GM19467 (cell line): ENCODE results near the gene KNDC1.
"Not testable (repeated sequence)": the region's sequence is repeated elsewhere in the genome, so short reads cannot be mapped to it uniquely, and the experiment has no call there.

Source experiments
- ATAC-seq: cut with Tn5 transposase; IDR thresholded peaks from one replicate; pipeline ENCODE4 v1.9.1; 2021; ENCODE audit warnings: mild to moderate bottlenecking, moderate library complexity; ENCODE audit not compliant: unreplicated experiment

Gene KNDC1

GRCh38 chr10:133174689-133175263 lies 14.8 kb downstream of the KNDC1 start:
- no peak for ATAC-seq

GRCh38 chr10:133175624-133176023 lies 15.6 kb downstream of the KNDC1 start:
- not testable (repeated sequence) for ATAC-seq

- ATAC-seq: no peak
Observed at GRCh38 chr10:133176546-133176945, 16.5 kb downstream of the KNDC1 start.

GRCh38 chr10:133177380-133178157 lies 17.6 kb downstream of the KNDC1 start:
- ATAC-seq: no peak

- ATAC-seq: no peak
Observed at GRCh38 chr10:133178357-133179127, 18.5 kb downstream of the KNDC1 start.

- ATAC-seq: no peak
Observed at GRCh38 chr10:133179128-133179520, 19.1 kb downstream of the KNDC1 start.

- ATAC-seq: no peak
Observed at GRCh38 chr10:133179651-133180050, 19.6 kb downstream of the KNDC1 start.

- ATAC-seq: no peak
Observed at GRCh38 chr10:133180192-133180964, 20.4 kb downstream of the KNDC1 start.

GRCh38 chr10:133180965-133181639 lies 21.1 kb downstream of the KNDC1 start:
- no peak for ATAC-seq

- ATAC-seq: no peak
Observed at GRCh38 chr10:133182190-133182589, 22.2 kb downstream of the KNDC1 start.

GRCh38 chr10:133182791-133183645 lies 23.0 kb downstream of the KNDC1 start:
- ATAC-seq: no peak

- no peak for ATAC-seq
Observed at GRCh38 chr10:133183646-133184378, 23.8 kb downstream of the KNDC1 start.

GRCh38 chr10:133184591-133185244 lies 24.7 kb downstream of the KNDC1 start:
- ATAC-seq: no peak

GRCh38 chr10:133185421-133185820 lies 25.4 kb downstream of the KNDC1 start:
- no peak for ATAC-seq

GRCh38 chr10:133185916-133186315 lies 25.9 kb downstream of the KNDC1 start:
- ATAC-seq: no peak

- no peak for ATAC-seq
Observed at GRCh38 chr10:133186416-133187090, 26.5 kb downstream of the KNDC1 start.

- no peak for ATAC-seq
Observed at GRCh38 chr10:133187091-133187905, 27.3 kb downstream of the KNDC1 start.
